CD4-positive, alpha-beta T cell treated with Interferon gamma for 1 hour (primary cell): Measurements from ENCODE around the gene ADGRB2.

Experiments used
- DNase-seq: peaks from one replicate; pipeline ENCODE4 v3.0.0-alpha.2; 2020

Gene ADGRB2

GRCh38 chr1:31764312-31765040 is at the start of gene ADGRB2:
ADGRB2 (minus strand) TSS chr1:31764340; CDS start chr1:31757221, 7,119 bp downstream.
- no peak for DNase-seq

- no peak for DNase-seq
These were observed 48.2 kb upstream of the ADGRB2 start for GRCh38 chr1:31812158-31812829.

- no peak for DNase-seq
These were observed 47.5 kb upstream of the ADGRB2 start for GRCh38 chr1:31811605-31812004.

GRCh38 chr1:31809698-31810097 is 45.6 kb upstream of the ADGRB2 start:
- no peak for DNase-seq

- no peak for DNase-seq
These were observed 43.3 kb upstream of the ADGRB2 start for GRCh38 chr1:31807273-31808048.

- no peak for DNase-seq
These were observed 41.2 kb upstream of the ADGRB2 start for GRCh38 chr1:31805318-31805717.

- no peak for DNase-seq
These were observed 40.0 kb upstream of the ADGRB2 start for GRCh38 chr1:31804098-31804497.

GRCh38 chr1:31803610-31804009 is 39.5 kb upstream of the ADGRB2 start:
- DNase-seq: no peak

- DNase-seq: no peak
These were observed 38.3 kb upstream of the ADGRB2 start for GRCh38 chr1:31802190-31803150.

GRCh38 chr1:31801458-31801857 is 37.3 kb upstream of the ADGRB2 start:
- no peak for DNase-seq

- no peak for DNase-seq
These were observed 36.5 kb upstream of the ADGRB2 start for GRCh38 chr1:31800674-31800967.

- no peak for DNase-seq
These were observed 35.9 kb upstream of the ADGRB2 start for GRCh38 chr1:31799895-31800673.

- DNase-seq: no peak
These were observed 35.2 kb upstream of the ADGRB2 start for GRCh38 chr1:31799196-31799894.

- DNase-seq: no peak
These were observed 34.5 kb upstream of the ADGRB2 start for GRCh38 chr1:31798433-31799195.

- DNase-seq: no peak
These were observed 33.9 kb upstream of the ADGRB2 start for GRCh38 chr1:31798086-31798432.

- DNase-seq: no peak
These were observed 33.1 kb upstream of the ADGRB2 start for GRCh38 chr1:31797216-31797615.

GRCh38 chr1:31796707-31797106 is 32.6 kb upstream of the ADGRB2 start:
- DNase-seq: no peak

- no peak for DNase-seq
These were observed 31.9 kb upstream of the ADGRB2 start for GRCh38 chr1:31795801-31796621.

- no peak for DNase-seq
These were observed 31.0 kb upstream of the ADGRB2 start for GRCh38 chr1:31795096-31795675.
